Measurements from ENCODE around the gene PIP4K2A.

Gene PIP4K2A

GRCh38 chr10:22495396-22495795 is 219.0 kb downstream of the PIP4K2A start:
- no peaks in the 10 kb centered on the region for H3K9me3 ChIP-seq (ENCODE audit: insufficient read depth, low read length)
- TF ChIP-seq YY1 (IDR thresholded peaks at IDR 0.05; ENCODE audit: insufficient read depth, insufficient read length) = no peak
- TF ChIP-seq ZNF274 (IDR thresholded peaks at IDR 0.05; ENCODE audit: low read depth, low read length) = no peak
- no peak for TF ChIP-seq SUZ12 (IDR thresholded peaks at IDR 0.05; ENCODE audit: extremely low read depth, insufficient read depth, insufficient read length)
- no peak for DNase-seq (ENCODE audit: low read depth, low spot score)
- no peak overlapping the region for H3K9ac ChIP-seq (ENCODE audit: insufficient read length, low read depth)
- no peaks in the 10 kb centered on the region for H3K27me3 ChIP-seq (ENCODE audit: insufficient read depth, insufficient read length)
- no peaks in the 10 kb centered on the region for H3K36me3 ChIP-seq (ENCODE audit: insufficient read depth, insufficient read length, low read length)
- no peaks in the 10 kb centered on the region for H3K4me1 ChIP-seq (ENCODE audit: insufficient read depth, insufficient read length)
- no peak overlapping the region for H3K4me3 ChIP-seq (ENCODE audit: insufficient read length, low read depth)

GRCh38 chr10:22494007-22494406 is 220.4 kb downstream of the PIP4K2A start:
- Histone ChIP-seq H3K9me3 (ENCODE audit: insufficient read depth, low read length) (no peaks in the 10 kb centered on the region), H3K9ac (ENCODE audit: insufficient read length, low read depth) (no peak overlapping the region), H3K4me1 (ENCODE audit: insufficient read depth, insufficient read length) (no peaks in the 10 kb centered on the region), H3K36me3 (ENCODE audit: insufficient read depth, insufficient read length, low read length) (no peaks in the 10 kb centered on the region), H3K4me3 (ENCODE audit: insufficient read length, low read depth) (no peak overlapping the region), H3K27me3 (ENCODE audit: insufficient read depth, insufficient read length) (no peaks in the 10 kb centered on the region)
- DNase-seq (ENCODE audit: low read depth, low spot score) = no peak
- TF ChIP-seq YY1 (IDR thresholded peaks at IDR 0.05; ENCODE audit: insufficient read depth, insufficient read length) (no peak), SUZ12 (IDR thresholded peaks at IDR 0.05; ENCODE audit: extremely low read depth, insufficient read depth, insufficient read length) (no peak), ZNF274 (IDR thresholded peaks at IDR 0.05; ENCODE audit: low read depth, low read length) (no peak)

- H3K9ac ChIP-seq (ENCODE audit: insufficient read length, low read depth) = no peak overlapping the region
- TF ChIP-seq SUZ12 (IDR thresholded peaks at IDR 0.05; ENCODE audit: extremely low read depth, insufficient read depth, insufficient read length) = no peak
- no peak for TF ChIP-seq ZNF274 (IDR thresholded peaks at IDR 0.05; ENCODE audit: low read depth, low read length)
- TF ChIP-seq YY1 (IDR thresholded peaks at IDR 0.05; ENCODE audit: insufficient read depth, insufficient read length) = no peak
- H3K4me1 ChIP-seq (ENCODE audit: insufficient read depth, insufficient read length) = no peaks in the 10 kb centered on the region
- H3K9me3 ChIP-seq (ENCODE audit: insufficient read depth, low read length) = no peaks in the 10 kb centered on the region
- no peaks in the 10 kb centered on the region for H3K27me3 ChIP-seq (ENCODE audit: insufficient read depth, insufficient read length)
- no peak for DNase-seq (ENCODE audit: low read depth, low spot score)
- no peak overlapping the region for H3K4me3 ChIP-seq (ENCODE audit: insufficient read length, low read depth)
- H3K36me3 ChIP-seq (ENCODE audit: insufficient read depth, insufficient read length, low read length) = no peaks in the 10 kb centered on the region
Measured at GRCh38 chr10:22491931-22492615, 222.3 kb downstream of the PIP4K2A start.

- no peak for DNase-seq (ENCODE audit: low read depth, low spot score)
- H3K9me3 ChIP-seq (ENCODE audit: insufficient read depth, low read length) = no peaks in the 10 kb centered on the region
- no peak overlapping the region for H3K9ac ChIP-seq (ENCODE audit: insufficient read length, low read depth)
- no peaks in the 10 kb centered on the region for H3K4me1 ChIP-seq (ENCODE audit: insufficient read depth, insufficient read length)
- no peaks in the 10 kb centered on the region for H3K27me3 ChIP-seq (ENCODE audit: insufficient read depth, insufficient read length)
- H3K36me3 ChIP-seq (ENCODE audit: insufficient read depth, insufficient read length, low read length) = no peaks in the 10 kb centered on the region
- no peak overlapping the region for H3K4me3 ChIP-seq (ENCODE audit: insufficient read length, low read depth)
- TF ChIP-seq SUZ12 (IDR thresholded peaks at IDR 0.05; ENCODE audit: extremely low read depth, insufficient read depth, insufficient read length) (no peak), ZNF274 (IDR thresholded peaks at IDR 0.05; ENCODE audit: low read depth, low read length) (no peak), YY1 (IDR thresholded peaks at IDR 0.05; ENCODE audit: insufficient read depth, insufficient read length) (no peak)
Measured at GRCh38 chr10:22491480-22491879, 222.9 kb downstream of the PIP4K2A start.

GRCh38 chr10:22489975-22490374 is 224.4 kb downstream of the PIP4K2A start:
- no peaks in the 10 kb centered on the region for H3K4me1 ChIP-seq (ENCODE audit: insufficient read depth, insufficient read length)

GRCh38 chr10:22489467-22489866 is 224.9 kb downstream of the PIP4K2A start:
- Histone ChIP-seq H3K9me3 (ENCODE audit: insufficient read depth, low read length) (no peaks in the 10 kb centered on the region), H3K36me3 (ENCODE audit: insufficient read depth, insufficient read length, low read length) (no peaks in the 10 kb centered on the region), H3K9ac (ENCODE audit: insufficient read length, low read depth) (no peak overlapping the region), H3K27me3 (ENCODE audit: insufficient read depth, insufficient read length) (no peaks in the 10 kb centered on the region), H3K4me3 (ENCODE audit: insufficient read length, low read depth) (no peak overlapping the region), H3K4me1 (ENCODE audit: insufficient read depth, insufficient read length) (no peaks in the 10 kb centered on the region)
- TF ChIP-seq ZNF274 (IDR thresholded peaks at IDR 0.05; ENCODE audit: low read depth, low read length) (no peak), YY1 (IDR thresholded peaks at IDR 0.05; ENCODE audit: insufficient read depth, insufficient read length) (no peak), SUZ12 (IDR thresholded peaks at IDR 0.05; ENCODE audit: extremely low read depth, insufficient read depth, insufficient read length) (no peak)
- no peak for DNase-seq (ENCODE audit: low read depth, low spot score)

More at GRCh38 chr10:22489975-22490374, 224.4 kb downstream of the PIP4K2A start:
- Histone ChIP-seq H3K4me3 (ENCODE audit: insufficient read length, low read depth) (no peak overlapping the region), H3K9ac (ENCODE audit: insufficient read length, low read depth) (no peak overlapping the region), H3K36me3 (ENCODE audit: insufficient read depth, insufficient read length, low read length) (no peaks in the 10 kb centered on the region), H3K27me3 (ENCODE audit: insufficient read depth, insufficient read length) (no peaks in the 10 kb centered on the region), H3K9me3 (ENCODE audit: insufficient read depth, low read length) (no peaks in the 10 kb centered on the region)
- no peak for DNase-seq (ENCODE audit: low read depth, low spot score)
- TF ChIP-seq ZNF274 (IDR thresholded peaks at IDR 0.05; ENCODE audit: low read depth, low read length) (no peak), YY1 (IDR thresholded peaks at IDR 0.05; ENCODE audit: insufficient read depth, insufficient read length) (no peak), SUZ12 (IDR thresholded peaks at IDR 0.05; ENCODE audit: extremely low read depth, insufficient read depth, insufficient read length) (no peak)

- TF ChIP-seq SUZ12 (IDR thresholded peaks at IDR 0.05; ENCODE audit: extremely low read depth, insufficient read depth, insufficient read length) = no peak
- no peak for TF ChIP-seq ZNF274 (IDR thresholded peaks at IDR 0.05; ENCODE audit: low read depth, low read length)
- no peak for TF ChIP-seq YY1 (IDR thresholded peaks at IDR 0.05; ENCODE audit: insufficient read depth, insufficient read length)
- H3K4me3 ChIP-seq (ENCODE audit: insufficient read length, low read depth) = no peak overlapping the region
- H3K9me3 ChIP-seq (ENCODE audit: insufficient read depth, low read length) = no peaks in the 10 kb centered on the region
- H3K36me3 ChIP-seq (ENCODE audit: insufficient read depth, insufficient read length, low read length) = no peaks in the 10 kb centered on the region
- no peak overlapping the region for H3K9ac ChIP-seq (ENCODE audit: insufficient read length, low read depth)
- H3K27me3 ChIP-seq (ENCODE audit: insufficient read depth, insufficient read length) = no peaks in the 10 kb centered on the region
- H3K4me1 ChIP-seq (ENCODE audit: insufficient read depth, insufficient read length) = no peaks in the 10 kb centered on the region
- no peak for DNase-seq (ENCODE audit: low read depth, low spot score)
Measured at GRCh38 chr10:22486431-22486830, 227.9 kb downstream of the PIP4K2A start.
